ENCODE data around the gene P2RY11.

The P2RY11 gene

GRCh38 chr19:10113964-10114650 lies 2.6 kb downstream of the P2RY11 start:
- no peak for DNase-seq

GRCh38 chr19:10114651-10115391 lies 3.3 kb downstream of the P2RY11 start:
- DNase-seq = no peak

- DNase-seq = no peak
Measured at GRCh38 chr19:10115392-10116084, 4.0 kb downstream of the P2RY11 start.

- no peak for DNase-seq
Measured at GRCh38 chr19:10116085-10116865, 4.8 kb downstream of the P2RY11 start.

DNA sequence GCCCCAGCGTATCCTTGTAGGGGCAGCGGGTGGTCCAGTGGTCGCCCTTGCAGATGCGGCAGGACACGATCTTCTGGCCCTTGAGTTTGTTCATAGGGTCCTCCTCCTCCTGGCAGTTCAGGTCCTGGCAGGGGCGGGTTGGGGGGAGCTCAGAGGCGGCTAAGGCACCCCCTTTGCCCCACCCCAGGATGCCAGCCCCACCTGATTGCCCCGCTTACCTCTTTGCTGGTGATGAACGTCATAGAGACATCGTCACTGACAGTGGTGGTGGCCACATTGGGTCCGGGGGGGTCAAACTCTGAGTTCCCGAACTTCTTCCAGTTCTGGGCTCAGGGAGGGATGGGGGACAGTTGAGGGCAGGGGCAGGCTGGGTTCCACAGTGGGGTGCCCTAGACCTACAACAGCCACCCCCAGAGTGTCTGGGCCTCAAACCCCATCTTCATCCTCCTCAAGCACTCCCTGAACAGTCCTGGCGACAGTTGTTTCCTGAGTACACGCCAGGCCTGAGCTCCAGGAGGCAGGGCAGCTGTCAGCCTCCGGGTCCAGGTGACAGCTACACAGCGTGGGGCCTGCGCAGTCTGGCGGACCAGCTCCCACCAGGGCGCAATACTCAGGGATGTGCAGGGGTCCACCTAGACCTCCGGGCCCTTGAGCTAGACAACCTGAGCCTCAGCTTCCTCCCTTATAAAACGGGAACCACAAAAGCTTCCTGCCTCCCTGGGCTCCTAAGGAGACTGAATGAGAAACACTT lies 5.5 kb downstream of the P2RY11 start:
- no peak for DNase-seq

DNA sequence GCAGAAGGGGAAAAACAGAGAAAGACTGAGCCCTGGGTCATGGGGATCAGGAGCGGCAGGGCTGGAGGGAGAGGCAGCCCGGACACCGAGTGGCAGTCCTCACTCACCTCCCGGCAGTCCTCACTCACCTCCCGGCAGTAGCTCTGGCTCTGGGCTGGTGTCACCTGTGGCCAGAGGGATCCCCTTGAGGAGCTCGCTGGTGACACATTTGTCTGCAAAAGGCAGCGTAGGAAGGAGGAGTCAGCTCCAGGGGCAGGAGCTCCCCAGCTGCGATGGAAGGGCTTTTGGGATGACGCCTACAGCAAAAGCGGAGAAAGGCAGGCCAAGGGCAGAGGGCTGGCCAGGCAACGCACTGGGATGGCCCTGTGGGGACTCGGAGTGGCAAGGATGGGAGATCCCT lies 7.5 kb downstream of the P2RY11 start:
- DNase-seq = no peak

DNA sequence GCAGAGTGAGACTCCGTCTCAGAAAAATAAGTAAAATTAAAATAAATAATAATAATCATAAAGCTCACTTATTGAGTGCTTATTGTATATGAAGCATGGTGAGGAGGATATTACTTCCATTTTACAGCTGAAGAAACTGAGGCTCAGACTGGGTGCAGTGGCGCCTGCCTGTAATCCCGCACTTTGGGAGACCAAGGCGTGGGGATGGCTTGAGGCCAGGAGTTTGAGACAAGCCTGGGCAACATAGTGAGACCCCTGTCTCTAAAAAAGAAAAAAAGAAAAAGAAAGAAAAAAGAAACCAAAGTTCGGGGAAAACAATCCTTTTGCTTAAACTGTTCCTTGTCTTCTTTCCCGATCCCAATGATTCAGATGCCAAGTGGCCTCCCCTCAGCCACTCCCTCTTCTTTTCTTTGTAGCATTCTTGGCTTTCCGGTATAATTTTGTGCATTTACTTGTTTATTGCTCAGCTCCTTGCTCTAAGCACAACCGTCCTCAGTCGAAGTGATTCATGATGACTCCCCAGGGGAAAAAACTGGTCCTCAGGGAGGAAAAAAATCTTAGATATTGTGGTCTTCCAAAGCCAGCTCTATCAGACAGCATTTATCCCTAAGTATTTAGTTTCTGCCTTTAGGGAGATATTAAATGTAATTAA lies 9.2 kb downstream of the P2RY11 start:
- no peak for DNase-seq

GRCh38 chr19:10122045-10122444 lies 10.6 kb downstream of the P2RY11 start:
- no peak for DNase-seq

DNA sequence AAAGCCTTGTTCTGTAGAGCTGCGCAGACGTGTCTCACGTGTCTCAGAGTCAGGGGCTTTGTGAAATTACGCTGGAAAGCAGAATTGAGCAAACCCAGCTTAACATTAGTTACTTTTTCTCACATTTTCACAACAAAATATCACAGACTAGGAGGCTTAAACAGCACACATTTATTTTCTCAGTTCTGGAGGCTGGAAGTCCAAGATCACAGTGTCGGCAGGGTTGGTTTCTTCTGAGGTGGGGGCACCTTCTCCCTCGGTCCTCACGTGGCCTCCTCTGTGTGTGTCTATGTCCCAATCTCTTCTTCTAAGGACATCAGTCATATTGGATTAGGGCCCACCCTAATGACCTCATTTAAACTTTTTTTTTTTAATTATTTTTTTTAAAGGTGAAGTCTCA lies 12.9 kb downstream of the P2RY11 start:
- no peak for DNase-seq

- DNase-seq = no peak
Measured at GRCh38 chr19:10126213-10126639, 14.7 kb downstream of the P2RY11 start.

GRCh38 chr19:10132905-10133304 lies 21.4 kb downstream of the P2RY11 start:
- DNase-seq = no peak

GRCh38 chr19:10133596-10133995 lies 22.1 kb downstream of the P2RY11 start:
- no peak for DNase-seq

DNA sequence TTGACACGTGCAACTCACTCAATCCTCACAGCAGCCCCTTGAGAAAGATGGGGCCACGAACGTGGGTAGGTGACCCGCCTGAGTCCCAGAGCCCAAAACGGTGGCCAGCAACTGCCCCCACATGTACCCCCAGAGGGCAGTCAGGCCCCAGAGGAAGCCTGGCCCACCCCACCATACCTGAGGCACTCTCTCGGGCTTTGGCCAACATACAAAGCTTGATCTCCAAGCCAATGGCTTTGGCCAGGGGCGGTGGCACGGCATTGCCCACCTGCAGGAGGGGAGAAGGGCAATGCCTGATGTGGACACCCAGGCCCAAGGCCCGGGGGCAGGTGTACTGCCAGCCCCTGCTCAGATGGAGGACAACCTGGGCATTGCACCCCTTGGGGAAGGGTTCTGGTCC lies 22.5 kb downstream of the P2RY11 start:
- no peak for DNase-seq

DNA sequence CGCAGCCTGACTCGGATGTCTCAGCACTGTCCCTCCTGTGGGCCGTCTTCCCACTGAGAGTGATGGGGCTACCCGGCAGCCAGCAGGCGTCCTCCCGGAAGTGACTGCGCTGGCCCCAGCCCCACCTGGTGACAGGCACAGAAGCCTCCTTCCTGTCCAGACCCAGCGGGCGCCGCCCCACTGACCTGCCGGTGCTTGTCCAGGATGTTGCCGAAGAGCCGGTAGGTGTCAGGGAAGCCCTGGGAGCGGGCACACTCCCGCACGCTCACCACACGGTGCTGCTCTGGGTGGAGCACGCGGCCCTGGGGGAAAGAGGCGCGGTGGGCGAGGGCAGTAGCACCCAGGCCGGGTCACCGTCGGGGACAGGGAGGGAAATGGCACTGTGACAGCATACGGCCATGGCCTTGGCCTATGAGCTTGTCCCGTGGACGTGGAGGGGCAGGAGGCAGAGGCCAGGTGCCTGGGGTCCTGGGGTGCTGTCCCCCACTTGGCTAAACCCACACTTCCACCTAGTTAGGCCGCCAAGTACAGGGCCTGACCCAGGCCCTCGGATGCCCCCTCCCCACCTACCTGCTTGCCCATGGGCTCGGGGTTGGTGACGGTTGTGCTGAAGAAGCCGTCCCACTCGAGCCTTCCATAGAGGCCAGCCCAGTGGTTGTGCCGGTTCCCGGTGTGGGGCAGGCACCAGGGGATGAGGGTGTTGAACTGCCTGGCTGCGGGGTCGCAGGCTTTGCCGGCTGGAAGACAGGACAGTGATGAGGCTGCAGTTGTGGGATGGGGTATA lies 24.2 kb downstream of the P2RY11 start:
- DNase-seq = no peak

- DNase-seq = no peak
Measured at GRCh38 chr19:10136936-10137335, 25.4 kb downstream of the P2RY11 start.

DNA sequence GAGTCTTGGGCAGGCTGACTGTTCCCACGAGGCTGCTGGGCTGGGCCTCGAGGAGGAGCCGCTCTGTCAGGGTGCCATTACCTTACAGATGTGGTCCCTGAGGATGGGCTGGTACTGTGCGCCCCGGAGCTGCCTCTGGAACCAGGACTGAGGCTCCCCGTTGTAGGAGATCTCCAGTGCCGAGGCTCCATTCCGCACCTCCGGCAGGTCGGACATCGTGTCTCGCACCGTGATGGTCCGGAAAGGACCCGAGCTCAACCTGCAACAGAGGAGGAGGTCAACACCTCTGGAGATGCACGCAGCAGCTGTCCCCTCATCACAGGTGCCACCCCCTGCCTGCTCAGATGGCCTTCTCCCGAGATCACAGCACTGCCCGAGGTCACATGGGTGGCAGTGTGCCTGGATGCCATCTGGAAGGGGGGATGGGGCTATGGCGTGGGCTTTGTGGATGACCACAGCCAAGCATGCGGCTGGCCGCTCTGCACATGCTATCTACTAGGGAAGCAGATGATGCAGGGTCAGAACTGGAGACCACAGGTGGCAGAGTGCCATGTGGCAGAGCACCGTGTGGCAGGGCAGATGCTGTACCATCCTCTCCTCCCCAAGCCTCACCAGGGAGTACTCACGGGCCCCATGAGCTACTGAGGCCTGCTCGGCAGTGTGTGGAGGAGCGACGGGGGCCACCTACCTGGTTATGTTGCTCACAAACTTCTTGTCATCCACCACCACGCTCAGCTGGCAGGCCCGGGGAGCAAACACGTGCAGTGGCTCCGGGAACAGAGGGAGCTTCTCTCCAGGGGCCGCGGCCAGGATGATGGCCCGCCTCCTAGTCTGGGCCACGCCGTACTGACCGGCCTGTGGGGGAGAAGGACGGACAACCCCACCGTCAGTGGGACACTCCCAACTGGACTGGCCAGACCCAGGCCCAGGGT lies 26.5 kb downstream of the P2RY11 start:
- DNase-seq = no peak

DNA sequence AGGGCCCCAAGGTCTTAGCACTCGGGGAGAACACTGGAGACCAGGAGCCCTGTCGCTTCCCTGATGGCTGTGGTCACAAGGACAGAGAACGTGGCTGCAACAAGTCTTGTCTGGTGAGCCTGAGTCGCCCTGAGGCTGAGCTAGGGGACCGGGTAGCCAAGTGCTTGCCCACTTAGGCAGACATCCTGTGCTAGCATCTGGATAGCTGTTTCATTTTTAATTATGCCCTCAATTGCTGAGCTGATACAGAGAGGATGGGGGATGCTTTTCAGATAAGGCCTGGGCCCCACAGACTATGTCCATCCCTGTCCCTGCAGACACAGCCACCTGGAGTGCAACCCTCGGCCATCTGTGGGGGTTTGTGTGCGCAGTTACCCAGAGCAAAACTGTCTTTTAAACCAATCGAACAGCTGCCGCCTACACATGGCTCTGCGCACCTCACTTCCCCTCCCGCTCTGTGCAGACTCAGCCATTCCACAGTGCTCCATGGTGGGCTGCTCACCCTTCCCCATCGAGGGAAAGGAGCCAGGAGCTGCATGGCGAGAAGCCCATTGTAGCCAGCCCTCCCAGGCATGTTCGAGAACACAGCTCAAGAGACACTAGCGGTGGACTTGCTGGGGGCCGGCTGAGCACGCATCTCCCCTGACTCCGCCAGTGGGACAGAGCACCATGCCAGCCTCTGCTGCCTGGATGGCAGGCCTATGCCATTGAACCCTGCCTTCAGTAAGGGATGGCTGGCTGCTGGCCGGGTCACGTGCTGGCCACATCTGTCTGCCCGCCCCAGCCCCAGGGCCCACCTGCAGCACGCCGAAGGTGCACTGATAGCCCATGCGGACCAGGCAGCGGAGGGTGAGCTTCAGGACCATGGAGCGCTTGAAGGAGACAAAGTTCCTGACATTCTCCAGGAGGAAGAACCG lies 27.6 kb downstream of the P2RY11 start:
- DNase-seq = no peak

- DNase-seq = no peak
Measured at GRCh38 chr19:10139952-10140351, 28.5 kb downstream of the P2RY11 start.

DNA sequence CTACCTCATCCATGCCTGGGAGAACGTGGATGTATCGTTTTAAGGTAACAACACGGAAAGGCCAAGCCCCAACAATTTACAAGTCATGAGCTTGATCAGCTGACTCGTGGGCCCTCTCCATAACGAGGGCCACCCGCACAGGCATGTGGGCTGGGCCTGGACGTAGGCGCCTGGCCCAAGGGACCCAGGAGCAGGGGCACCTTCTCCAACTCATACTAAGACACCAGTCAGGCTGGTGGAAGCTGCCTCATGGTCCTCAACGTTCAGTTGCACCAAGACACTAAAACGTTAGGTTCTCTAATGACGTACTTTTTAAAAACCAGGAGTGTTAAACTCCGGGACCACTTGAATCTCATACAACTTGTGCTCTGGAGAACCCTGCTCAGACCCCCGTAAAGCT lies 30.0 kb downstream of the P2RY11 start:
- DNase-seq = no peak

Data from activated CD4-positive, alpha-beta T cell treated with anti-CD3 and anti-CD28 coated beads for 4 hours (primary cell).